SH-SY5Y (cell line): ENCODE measurements around the gene WDHD1.

ENCODE experiments used
- GATA2 ChIP-seq: IDR thresholded peaks from 2 replicates; pipeline ENCODE4 v1.6.1; 2011; ENCODE audit warnings: mild to moderate bottlenecking, low read depth, low read length
- GATA3 ChIP-seq: IDR thresholded peaks from 2 replicates; pipeline ENCODE4 v1.6.1; 2011; ENCODE audit warnings: low read depth, mild to moderate bottlenecking, low read length, moderate library complexity

DNA sequence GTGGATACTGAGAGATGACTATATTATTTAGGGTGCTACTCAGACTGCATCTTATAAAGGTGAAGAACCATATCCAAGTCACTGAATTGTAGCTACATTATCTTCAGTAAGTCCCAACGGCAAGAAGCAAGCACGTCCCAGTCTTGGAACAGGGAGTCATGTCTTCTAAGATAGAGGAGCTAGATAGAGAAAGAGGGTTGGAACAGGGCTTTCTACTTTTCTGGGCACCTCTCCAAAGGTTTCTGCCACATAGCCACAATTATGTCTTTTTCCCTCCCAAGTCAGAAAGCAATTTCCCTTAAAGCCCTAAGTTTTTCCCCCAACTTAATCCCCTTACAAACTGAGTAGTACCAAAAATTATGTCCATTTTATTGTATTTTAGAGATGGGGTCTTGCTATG lies 47.0 kb upstream of the WDHD1 start:
- TF ChIP-seq GATA2 (no peak), GATA3 (no peak)
